Epithelial cell of prostate (primary cell): ENCODE results near the gene GCNT2.
A peak's percentile ranks its signal among the peaks of the same experiment; 100 is the strongest.

ENCODE experiments used
- DNase-seq: peaks from one replicate; pipeline ENCODE4 v3.0.0-alpha.2; 2011; ENCODE audit warnings: low read depth, low spot score
- H3K27ac ChIP-seq: fragments of 450-650 bp; 2 replicates; pipeline ENCODE4 v1.5.1; 2017; ENCODE audit warnings: mild to moderate bottlenecking

The GCNT2 gene

GRCh38 chr6:10541591-10541990 is 20.4 kb downstream of the GCNT2 start:
- DNase-seq, result no peak
- no peak overlapping the region for H3K27ac ChIP-seq

GRCh38 chr6:10542213-10542612 is 21.1 kb downstream of the GCNT2 start:
- no peak overlapping the region for H3K27ac ChIP-seq
- DNase-seq, result no peak

- no peak overlapping the region for H3K27ac ChIP-seq
- no peak for DNase-seq
Observed at GRCh38 chr6:10543488-10543887, 22.3 kb downstream of the GCNT2 start.

- H3K27ac ChIP-seq, result no peak overlapping the region
- DNase-seq, result no peak
Observed at GRCh38 chr6:10545482-10545881, 24.3 kb downstream of the GCNT2 start.

GRCh38 chr6:10547809-10548208 is 26.7 kb downstream of the GCNT2 start:
- no peak overlapping the region for H3K27ac ChIP-seq
- DNase-seq, result no peak

GRCh38 chr6:10550764-10551163 is 29.6 kb downstream of the GCNT2 start:
- DNase-seq, result no peak
- H3K27ac ChIP-seq, result no peak overlapping the region

- H3K27ac ChIP-seq, result no peak overlapping the region
- DNase-seq, result no peak
Observed at GRCh38 chr6:10552270-10552810, 31.2 kb downstream of the GCNT2 start.

GRCh38 chr6:10553871-10554270 is 32.7 kb downstream of the GCNT2 start:
- no peak overlapping the region for H3K27ac ChIP-seq
- DNase-seq, result no peak

GRCh38 chr6:10554826-10555225 is 33.7 kb downstream of the GCNT2 start:
- no peak for DNase-seq
- H3K27ac ChIP-seq, result no peak overlapping the region

- H3K27ac ChIP-seq, result no peak overlapping the region
- peak; percentile 8 for DNase-seq
Observed at GRCh38 chr6:10555625-10556309, 34.6 kb downstream of the GCNT2 start.

GRCh38 chr6:10556589-10556988 is 35.4 kb downstream of the GCNT2 start:
- no peak overlapping the region for H3K27ac ChIP-seq
- DNase-seq, result no peak

- no peak overlapping the region for H3K27ac ChIP-seq
- no peak for DNase-seq
Observed at GRCh38 chr6:10556992-10557391, 35.8 kb downstream of the GCNT2 start.

- H3K27ac ChIP-seq, result no peak overlapping the region
- no peak for DNase-seq
Observed at GRCh38 chr6:10557913-10558312, 36.8 kb downstream of the GCNT2 start.

GRCh38 chr6:10558565-10558964 is 37.4 kb downstream of the GCNT2 start:
- H3K27ac ChIP-seq, result no peak overlapping the region
- DNase-seq, result no peak

- no peak overlapping the region for H3K27ac ChIP-seq
- DNase-seq, result no peak
Observed at GRCh38 chr6:10559522-10560152, 38.5 kb downstream of the GCNT2 start.

GRCh38 chr6:10561611-10562199 is 40.6 kb downstream of the GCNT2 start:
- no peak overlapping the region for H3K27ac ChIP-seq
- no peak for DNase-seq

- DNase-seq, result no peak
- H3K27ac ChIP-seq, result no peak overlapping the region
Observed at GRCh38 chr6:10564975-10565673, 44.0 kb downstream of the GCNT2 start.

- no peak overlapping the region for H3K27ac ChIP-seq
Observed at GRCh38 chr6:10565913-10566312, 44.8 kb downstream of the GCNT2 start.

GRCh38 chr6:10567256-10568026 is 46.3 kb downstream of the GCNT2 start:
- H3K27ac ChIP-seq, result no peak overlapping the region
- DNase-seq, result no peak

More at GRCh38 chr6:10565913-10566312, 44.8 kb downstream of the GCNT2 start:
- no peak for DNase-seq
